ENCODE measurements around the gene RASAL2. TPM values are rescaled to one million over a fixed set of nuclear protein-coding genes. Genes with fewer than 3 reads are reported as not detected.

Gene RASAL2
- total RNA-seq, 1 experiment from 2014 or later: 36.8 TPM

GRCh38 chr1:178528228-178528952, 434.5 kb downstream of the RASAL2 start:
- peaks cover 23% of the 10 kb centered on the region for H3K4me1 ChIP-seq
- H3K27me3 ChIP-seq (replicated peaks; ENCODE audit: control insufficient read depth, insufficient read depth, low read length): no peaks in the 10 kb centered on the region
- no TSS peak for BruUV-seq (replicated peaks)
- POLR2A ChIA-PET: no interaction called here
- H3K9me3 ChIP-seq: no peaks in the 10 kb centered on the region
- Mint-ChIP-seq H3K4me1 (ENCODE audit: low read depth, unreplicated experiment) (peaks cover 19% of the 10 kb centered on the region), H3K27me3 (ENCODE audit: insufficient read depth, unreplicated experiment) (no peaks in the 10 kb centered on the region), H3K4me3 (ENCODE audit: unreplicated experiment) (no peak overlapping the region), H3K9me3 (ENCODE audit: unreplicated experiment) (no peaks in the 10 kb centered on the region), H3K27ac (ENCODE audit: unreplicated experiment) (no peak overlapping the region), H3K36me3 (ENCODE audit: insufficient read depth, unreplicated experiment) (no peaks in the 10 kb centered on the region)
- TF ChIP-seq CTCF (IDR thresholded peaks at IDR 0.05; ENCODE audit: insufficient read depth in 1 of 2, low read depth in 1 of 2, low read length in 1 of 2, severe bottlenecking in 1 of 2, unreplicated experiment in 1 of 2): no peak
- intact Hi-C loops (cut with micrococcal nuclease; ENCODE audit: unreplicated experiment): no loop called here
- no peak for DNase-seq
- no peak overlapping the region for H3K4me3 ChIP-seq (ENCODE audit: low read depth, low read length)
- CTCF ChIA-PET: interaction anchor here (1.2 to 2.1 kb wide), 2 partner anchors 218 to 228 kb away, joined by 3 to 11 read pairs; no protein-coding TSS in a partner anchor
- H3K36me3 ChIP-seq (ENCODE audit: control insufficient read depth, insufficient read depth, low read length): no peaks in the 10 kb centered on the region

GRCh38 chr1:178528953-178529335, 435.0 kb downstream of the RASAL2 start:
- no peaks in the 10 kb centered on the region for H3K36me3 Mint-ChIP-seq (ENCODE audit: insufficient read depth, unreplicated experiment)
- no peaks in the 10 kb centered on the region for H3K9me3 Mint-ChIP-seq (ENCODE audit: unreplicated experiment)
- TF ChIP-seq CTCF (IDR thresholded peaks at IDR 0.05; ENCODE audit: insufficient read depth in 1 of 2, low read depth in 1 of 2, low read length in 1 of 2, severe bottlenecking in 1 of 2, unreplicated experiment in 1 of 2): no peak
- no peak overlapping the region for H3K27ac Mint-ChIP-seq (ENCODE audit: unreplicated experiment)
- CTCF ChIA-PET: interaction anchor here (1.2 to 2.1 kb wide), 2 partner anchors 218 to 229 kb away, joined by 3 to 11 read pairs; no protein-coding TSS in a partner anchor
- H3K27me3 Mint-ChIP-seq (ENCODE audit: insufficient read depth, unreplicated experiment): no peaks in the 10 kb centered on the region
- no peak overlapping the region for H3K4me3 Mint-ChIP-seq (ENCODE audit: unreplicated experiment)
- H3K27me3 ChIP-seq (replicated peaks; ENCODE audit: control insufficient read depth, insufficient read depth, low read length): no peaks in the 10 kb centered on the region
- peaks cover 19% of the 10 kb centered on the region for H3K4me1 Mint-ChIP-seq (ENCODE audit: low read depth, unreplicated experiment)
- no peak for DNase-seq
- POLR2A ChIA-PET: no interaction called here
- no peak overlapping the region for H3K4me3 ChIP-seq (ENCODE audit: low read depth, low read length)
- H3K4me1 ChIP-seq: peaks cover 23% of the 10 kb centered on the region
- intact Hi-C loops (cut with micrococcal nuclease; ENCODE audit: unreplicated experiment): no loop called here
- H3K36me3 ChIP-seq (ENCODE audit: control insufficient read depth, insufficient read depth, low read length): no peaks in the 10 kb centered on the region
- BruUV-seq (replicated peaks): no TSS peak
- no peaks in the 10 kb centered on the region for H3K9me3 ChIP-seq

- Mint-ChIP-seq H3K27ac (ENCODE audit: unreplicated experiment) (no peak overlapping the region), H3K27me3 (ENCODE audit: insufficient read depth, unreplicated experiment) (no peaks in the 10 kb centered on the region), H3K4me3 (ENCODE audit: unreplicated experiment) (no peak overlapping the region), H3K4me1 (ENCODE audit: low read depth, unreplicated experiment) (peaks cover 19% of the 10 kb centered on the region), H3K9me3 (ENCODE audit: unreplicated experiment) (no peaks in the 10 kb centered on the region), H3K36me3 (ENCODE audit: insufficient read depth, unreplicated experiment) (no peaks in the 10 kb centered on the region)
- peak; percentile 36 to 65 for DNase-seq
- BruUV-seq (replicated peaks): no TSS peak
- Histone ChIP-seq H3K9me3 (no peaks in the 10 kb centered on the region), H3K4me1 (peaks cover 23% of the 10 kb centered on the region), H3K36me3 (ENCODE audit: control insufficient read depth, insufficient read depth, low read length) (no peaks in the 10 kb centered on the region), H3K4me3 (ENCODE audit: low read depth, low read length) (no peak overlapping the region), H3K27me3 (replicated peaks; ENCODE audit: control insufficient read depth, insufficient read depth, low read length) (no peaks in the 10 kb centered on the region)
- intact Hi-C loops (cut with micrococcal nuclease; ENCODE audit: unreplicated experiment): no loop called here
- TF ChIP-seq CTCF (IDR thresholded peaks at IDR 0.05; ENCODE audit: insufficient read depth in 1 of 2, low read depth in 1 of 2, low read length in 1 of 2, severe bottlenecking in 1 of 2, unreplicated experiment in 1 of 2): no peak
- POLR2A ChIA-PET: no interaction called here
- CTCF ChIA-PET: interaction anchor here (1.2 to 2.1 kb wide), 2 partner anchors 219 to 229 kb away, joined by 3 to 11 read pairs; no protein-coding TSS in a partner anchor
Observed at GRCh38 chr1:178529364-178530036, 435.6 kb downstream of the RASAL2 start.
